ENCODE results near the gene SORCS1. TPM values are rescaled to one million over a fixed set of nuclear protein-coding genes. Genes with fewer than 3 reads are reported as not detected.

Gene SORCS1
- total and polyA plus RNA-seq, 2 experiments from 2014 or later: not detected

GRCh38 chr10:106925191-106925590, 239.3 kb downstream of the SORCS1 start:
- TF ChIP-seq EZH2phosphoT487 (IDR thresholded peaks at IDR 0.05; ENCODE audit: insufficient read depth, low read depth) (no peak), EZH2 (IDR thresholded peaks at IDR 0.05; ENCODE audit: insufficient read depth, poor library complexity, severe bottlenecking) (no peak)
- no peaks in the 10 kb centered on the region for H4K20me1 ChIP-seq (ENCODE audit: insufficient read depth)
- no peaks in the 10 kb centered on the region for H3K79me2 ChIP-seq (ENCODE audit: insufficient read depth)
- no peak for DNase-seq
- no peak overlapping the region for H2AFZ ChIP-seq
- no peaks in the 10 kb centered on the region for H3F3A ChIP-seq (ENCODE audit: insufficient read depth)
- no peaks in the 10 kb centered on the region for H3K9me2 ChIP-seq (ENCODE audit: insufficient read depth)
- no peaks in the 10 kb centered on the region for H3K27me3 ChIP-seq (replicated peaks; ENCODE audit: insufficient read depth)
- no peak overlapping the region for H3K4me2 ChIP-seq (ENCODE audit: unreplicated experiment)
- no peak overlapping the region for H3K4me3 ChIP-seq
- H3K4me1 ChIP-seq (ENCODE audit: insufficient read depth): no peaks in the 10 kb centered on the region
- no peak overlapping the region for H3K27ac ChIP-seq
- no peaks in the 10 kb centered on the region for H3K9me3 ChIP-seq (ENCODE audit: low read depth)
- no peaks in the 10 kb centered on the region for H3K36me3 ChIP-seq (ENCODE audit: low read depth)
- in situ Hi-C loops (cut with MboI): no loop called here
- no peak overlapping the region for H3K9ac ChIP-seq

GRCh38 chr10:106920538-106920937, 244.0 kb downstream of the SORCS1 start:
- Histone ChIP-seq H3K4me3 (no peak overlapping the region), H3F3A (ENCODE audit: insufficient read depth) (no peaks in the 10 kb centered on the region), H3K9me3 (ENCODE audit: low read depth) (no peaks in the 10 kb centered on the region), H3K36me3 (ENCODE audit: low read depth) (no peaks in the 10 kb centered on the region), H3K27me3 (replicated peaks; ENCODE audit: insufficient read depth) (no peaks in the 10 kb centered on the region), H3K9ac (no peak overlapping the region), H2AFZ (no peak overlapping the region), H3K4me1 (ENCODE audit: insufficient read depth) (no peaks in the 10 kb centered on the region), H3K9me2 (ENCODE audit: insufficient read depth) (no peaks in the 10 kb centered on the region), H4K20me1 (ENCODE audit: insufficient read depth) (no peaks in the 10 kb centered on the region), H3K27ac (no peak overlapping the region), H3K79me2 (ENCODE audit: insufficient read depth) (no peaks in the 10 kb centered on the region), H3K4me2 (ENCODE audit: unreplicated experiment) (no peak overlapping the region)
- 49 to 59% methylated on average over 4 of the region's 4 CpGs for WGBS, 2 experiments (ENCODE audit: low coverage in 1 of 2, low lambda C conversion rate in 2 of 2, missing lambda C conversion rate in 2 of 2)
- DNase-seq: no peak
- TF ChIP-seq EZH2 (IDR thresholded peaks at IDR 0.05; ENCODE audit: insufficient read depth, poor library complexity, severe bottlenecking) (no peak), EZH2phosphoT487 (IDR thresholded peaks at IDR 0.05; ENCODE audit: insufficient read depth, low read depth) (no peak)
- in situ Hi-C loops (cut with MboI): no loop called here

GRCh38 chr10:106919871-106920282, 244.6 kb downstream of the SORCS1 start:
- H3K9me3 ChIP-seq (ENCODE audit: low read depth): no peaks in the 10 kb centered on the region
- H3K9ac ChIP-seq: no peak overlapping the region
- H3K36me3 ChIP-seq (ENCODE audit: low read depth): no peaks in the 10 kb centered on the region
- no peak overlapping the region for H3K27ac ChIP-seq
- in situ Hi-C loops (cut with MboI): no loop called here
- no peak overlapping the region for H3K4me2 ChIP-seq (ENCODE audit: unreplicated experiment)
- TF ChIP-seq EZH2phosphoT487 (IDR thresholded peaks at IDR 0.05; ENCODE audit: insufficient read depth, low read depth) (no peak), EZH2 (IDR thresholded peaks at IDR 0.05; ENCODE audit: insufficient read depth, poor library complexity, severe bottlenecking) (no peak)
- no peak overlapping the region for H3K4me3 ChIP-seq
- H3K9me2 ChIP-seq (ENCODE audit: insufficient read depth): no peaks in the 10 kb centered on the region
- H3K4me1 ChIP-seq (ENCODE audit: insufficient read depth): no peaks in the 10 kb centered on the region
- H4K20me1 ChIP-seq (ENCODE audit: insufficient read depth): no peaks in the 10 kb centered on the region
- H3K27me3 ChIP-seq (replicated peaks; ENCODE audit: insufficient read depth): no peaks in the 10 kb centered on the region
- H3K79me2 ChIP-seq (ENCODE audit: insufficient read depth): no peaks in the 10 kb centered on the region
- no peak for DNase-seq
- H2AFZ ChIP-seq: no peak overlapping the region
- WGBS, 2 experiments (ENCODE audit: low coverage in 1 of 2, low lambda C conversion rate in 2 of 2, missing lambda C conversion rate in 2 of 2): 13 to 19% methylated on average over 3 of the region's 3 CpGs
- no peaks in the 10 kb centered on the region for H3F3A ChIP-seq (ENCODE audit: insufficient read depth)

- H3K27ac ChIP-seq: no peak overlapping the region
- no peak overlapping the region for H3K4me3 ChIP-seq
- H3K4me2 ChIP-seq (ENCODE audit: unreplicated experiment): no peak overlapping the region
- in situ Hi-C loops (cut with MboI): no loop called here
- no peaks in the 10 kb centered on the region for H3K4me1 ChIP-seq (ENCODE audit: insufficient read depth)
- H3K9me2 ChIP-seq (ENCODE audit: insufficient read depth): no peaks in the 10 kb centered on the region
- TF ChIP-seq EZH2phosphoT487 (IDR thresholded peaks at IDR 0.05; ENCODE audit: insufficient read depth, low read depth) (no peak), EZH2 (IDR thresholded peaks at IDR 0.05; ENCODE audit: insufficient read depth, poor library complexity, severe bottlenecking) (no peak)
- no peaks in the 10 kb centered on the region for H3F3A ChIP-seq (ENCODE audit: insufficient read depth)
- no peaks in the 10 kb centered on the region for H3K9me3 ChIP-seq (ENCODE audit: low read depth)
- 0 to 1% methylated on average over 4 of the region's 4 CpGs for WGBS, 2 experiments (ENCODE audit: low coverage in 1 of 2, low lambda C conversion rate in 2 of 2, missing lambda C conversion rate in 2 of 2)
- H3K79me2 ChIP-seq (ENCODE audit: insufficient read depth): no peaks in the 10 kb centered on the region
- no peaks in the 10 kb centered on the region for H3K27me3 ChIP-seq (replicated peaks; ENCODE audit: insufficient read depth)
- H3K9ac ChIP-seq: no peak overlapping the region
- DNase-seq: no peak
- H3K36me3 ChIP-seq (ENCODE audit: low read depth): no peaks in the 10 kb centered on the region
- no peaks in the 10 kb centered on the region for H4K20me1 ChIP-seq (ENCODE audit: insufficient read depth)
- H2AFZ ChIP-seq: no peak overlapping the region
These were observed 247.0 kb downstream of the SORCS1 start for GRCh38 chr10:106917452-106918055.

- Histone ChIP-seq H3K36me3 (ENCODE audit: low read depth) (no peaks in the 10 kb centered on the region), H3K79me2 (ENCODE audit: insufficient read depth) (no peaks in the 10 kb centered on the region), H4K20me1 (ENCODE audit: insufficient read depth) (no peaks in the 10 kb centered on the region), H3F3A (ENCODE audit: insufficient read depth) (no peaks in the 10 kb centered on the region), H3K27me3 (replicated peaks; ENCODE audit: insufficient read depth) (no peaks in the 10 kb centered on the region), H3K4me1 (ENCODE audit: insufficient read depth) (no peaks in the 10 kb centered on the region), H3K9me3 (ENCODE audit: low read depth) (no peaks in the 10 kb centered on the region), H3K9me2 (ENCODE audit: insufficient read depth) (no peaks in the 10 kb centered on the region), H2AFZ (no peak overlapping the region), H3K4me3 (no peak overlapping the region), H3K27ac (no peak overlapping the region), H3K4me2 (ENCODE audit: unreplicated experiment) (no peak overlapping the region), H3K9ac (no peak overlapping the region)
- no peak for TF ChIP-seq EZH2phosphoT487 (IDR thresholded peaks at IDR 0.05; ENCODE audit: insufficient read depth, low read depth)
- no peak for TF ChIP-seq EZH2 (IDR thresholded peaks at IDR 0.05; ENCODE audit: insufficient read depth, poor library complexity, severe bottlenecking)
- 35 to 37% methylated on average over 3 of the region's 3 CpGs for WGBS, 2 experiments (ENCODE audit: low coverage in 1 of 2, low lambda C conversion rate in 2 of 2, missing lambda C conversion rate in 2 of 2)
- DNase-seq: no peak
- in situ Hi-C loops (cut with MboI): no loop called here
These were observed 250.5 kb downstream of the SORCS1 start for GRCh38 chr10:106914016-106914415.

All from GM23248 (cell line).